Measurements from ENCODE around the gene FIBP. TPM values are rescaled to one million over a fixed set of nuclear protein-coding genes. Genes with fewer than 3 reads are reported as not detected.

Gene FIBP
- total RNA-seq, 1 donor from 2014 or later: 115 TPM

GRCh38 chr11:65921876-65922275, 33.6 kb upstream of the FIBP start:
- DNase-seq: no peak
- H3K9me3 Mint-ChIP-seq (ENCODE audit: unreplicated experiment): peaks cover 5% of the 10 kb centered on the region
- no peak for TF ChIP-seq CTCF (IDR thresholded peaks at IDR 0.05; ENCODE audit: partially characterized antibody, unreplicated experiment)
- H3K27ac Mint-ChIP-seq (ENCODE audit: unreplicated experiment): no peak overlapping the region
- no peaks in the 10 kb centered on the region for H3K36me3 Mint-ChIP-seq (ENCODE audit: unreplicated experiment)
- H3K4me3 Mint-ChIP-seq (ENCODE audit: unreplicated experiment): no peak overlapping the region
- peaks cover 4% of the 10 kb centered on the region for H3K27me3 Mint-ChIP-seq (ENCODE audit: unreplicated experiment)
- H3K4me1 Mint-ChIP-seq (ENCODE audit: low read depth, unreplicated experiment): no peaks in the 10 kb centered on the region

GRCh38 chr11:65921033-65921555, 32.8 kb upstream of the FIBP start:
- peaks cover 5% of the 10 kb centered on the region for H3K9me3 Mint-ChIP-seq (ENCODE audit: unreplicated experiment)
- TF ChIP-seq CTCF (IDR thresholded peaks at IDR 0.05; ENCODE audit: partially characterized antibody, unreplicated experiment): no peak
- no peaks in the 10 kb centered on the region for H3K36me3 Mint-ChIP-seq (ENCODE audit: unreplicated experiment)
- DNase-seq: no peak
- peaks cover 8% of the 10 kb centered on the region for H3K27me3 Mint-ChIP-seq (ENCODE audit: unreplicated experiment)
- H3K4me3 Mint-ChIP-seq (ENCODE audit: unreplicated experiment): no peak overlapping the region
- H3K4me1 Mint-ChIP-seq (ENCODE audit: low read depth, unreplicated experiment): no peaks in the 10 kb centered on the region
- H3K27ac Mint-ChIP-seq (ENCODE audit: unreplicated experiment): no peak overlapping the region

DNA sequence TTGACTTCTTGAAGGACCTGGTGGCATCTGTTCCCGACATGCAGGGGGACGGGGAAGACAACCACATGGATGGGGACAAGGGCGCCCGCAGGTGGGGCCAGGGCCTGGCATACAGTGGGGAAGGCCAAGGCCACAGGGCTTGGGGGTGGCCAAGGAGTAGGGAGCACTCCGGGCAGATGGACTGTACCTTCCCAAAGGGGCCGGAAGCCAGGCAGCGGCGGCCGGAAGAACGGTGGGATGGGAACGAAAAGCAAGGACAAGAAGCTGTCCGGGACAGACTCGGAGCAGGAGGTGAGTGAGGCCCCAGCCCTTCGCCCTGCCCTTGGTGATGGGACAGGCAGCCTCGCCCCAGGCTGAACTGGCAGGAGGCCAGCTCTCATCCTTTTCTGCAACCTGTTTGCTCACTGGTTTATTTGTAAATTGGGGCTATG, 32.1 kb upstream of the FIBP start:
- Mint-ChIP-seq H3K9me3 (ENCODE audit: unreplicated experiment) (peaks cover 6% of the 10 kb centered on the region), H3K27me3 (ENCODE audit: unreplicated experiment) (peaks cover 8% of the 10 kb centered on the region), H3K4me3 (ENCODE audit: unreplicated experiment) (peak overlapping the region; percentile 65), H3K27ac (ENCODE audit: unreplicated experiment) (no peak overlapping the region), H3K36me3 (ENCODE audit: unreplicated experiment) (no peaks in the 10 kb centered on the region), H3K4me1 (ENCODE audit: low read depth, unreplicated experiment) (peaks cover under 1% of the 10 kb centered on the region)
- TF ChIP-seq CTCF (IDR thresholded peaks at IDR 0.05; ENCODE audit: partially characterized antibody, unreplicated experiment): no peak
- DNase-seq: no peak

DNA sequence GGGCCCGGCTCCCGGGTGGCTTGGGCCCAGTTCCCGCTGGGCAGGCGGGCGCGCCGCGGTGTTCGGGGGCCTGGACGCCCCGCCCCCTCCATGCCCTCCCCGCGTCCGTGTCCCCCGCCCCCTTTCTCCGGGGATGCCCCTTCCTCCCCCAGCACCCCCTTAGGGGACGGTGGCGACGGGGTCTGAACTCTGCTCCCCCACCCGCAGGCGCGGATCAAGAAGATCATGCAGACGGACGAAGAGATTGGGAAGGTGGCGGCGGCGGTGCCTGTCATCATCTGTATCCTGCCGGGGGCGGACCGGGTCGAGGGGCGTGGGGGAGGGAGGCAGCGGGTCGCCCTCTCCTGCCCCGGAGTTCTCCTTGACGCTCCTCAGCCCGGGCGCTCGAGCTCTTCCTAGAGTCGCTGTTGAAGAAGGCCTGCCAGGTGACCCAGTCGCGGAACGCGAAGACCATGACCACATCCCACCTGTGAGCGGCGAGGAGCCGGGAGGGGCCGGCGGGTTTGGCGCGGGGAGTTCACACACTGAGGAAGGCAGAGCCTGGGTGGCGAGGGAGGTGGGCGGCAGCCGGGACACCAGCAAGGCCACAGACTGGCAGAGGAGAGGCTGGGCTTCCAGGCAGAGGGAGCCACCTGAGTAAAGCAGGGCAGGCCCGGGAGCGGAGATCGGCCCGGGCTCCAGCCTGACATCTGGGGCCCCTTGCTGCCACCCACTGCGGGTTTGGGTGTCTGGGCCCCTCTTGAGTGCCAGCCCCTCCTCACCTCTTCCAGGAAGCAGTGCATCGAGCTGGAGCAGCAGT, 31.5 kb upstream of the FIBP start:
- peaks cover 12% of the 10 kb centered on the region for H3K27me3 Mint-ChIP-seq (ENCODE audit: unreplicated experiment)
- DNase-seq: peak; percentile 51
- peaks cover 12% of the 10 kb centered on the region for H3K9me3 Mint-ChIP-seq (ENCODE audit: unreplicated experiment)
- H3K4me3 Mint-ChIP-seq (ENCODE audit: unreplicated experiment): peak overlapping the region; percentile 87
- no peak for TF ChIP-seq CTCF (IDR thresholded peaks at IDR 0.05; ENCODE audit: partially characterized antibody, unreplicated experiment)
- peaks cover 7% of the 10 kb centered on the region for H3K4me1 Mint-ChIP-seq (ENCODE audit: low read depth, unreplicated experiment)
- H3K36me3 Mint-ChIP-seq (ENCODE audit: unreplicated experiment): no peaks in the 10 kb centered on the region
- H3K27ac Mint-ChIP-seq (ENCODE audit: unreplicated experiment): no peak overlapping the region

DNA sequence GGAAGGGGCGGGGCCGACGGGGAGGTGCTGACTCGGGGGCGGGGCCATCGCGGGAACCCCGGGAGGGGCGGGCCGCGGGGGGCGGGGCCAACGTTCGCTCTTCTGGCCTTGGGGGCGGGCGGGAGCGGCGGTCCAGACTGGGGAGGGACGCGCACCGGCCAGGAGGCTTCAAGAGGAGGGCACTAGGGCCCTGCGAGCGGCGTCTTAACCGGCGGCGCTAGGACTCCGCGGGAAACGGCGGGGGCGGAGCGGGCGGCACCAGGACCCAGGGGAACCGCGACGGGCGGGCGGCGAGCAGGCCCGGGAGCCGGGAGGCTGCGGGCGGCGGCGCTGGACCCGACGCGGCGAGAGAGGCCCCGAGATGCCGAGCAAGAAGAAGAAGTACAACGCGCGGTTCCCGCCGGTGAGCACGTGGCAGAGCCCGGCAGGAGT, 30.9 kb upstream of the FIBP start, which contains the start of gene DRAP1:
TSS of gene DRAP1 (plus strand) at position 286 of the 432 bp plus-strand sequence. CDS start at position 362, 76 bp downstream.
- Mint-ChIP-seq H3K27me3 (ENCODE audit: unreplicated experiment) (peaks cover 17% of the 10 kb centered on the region), H3K4me3 (ENCODE audit: unreplicated experiment) (peak within 1 kb of the TSS; percentile 87), H3K4me1 (ENCODE audit: low read depth, unreplicated experiment) (peaks cover 10% of the 10 kb centered on the region), H3K27ac (ENCODE audit: unreplicated experiment) (peak within 1 kb of the TSS; percentile 43), H3K9me3 (ENCODE audit: unreplicated experiment) (peaks cover 14% of the 10 kb centered on the region), H3K36me3 (ENCODE audit: unreplicated experiment) (no peaks in the 10 kb centered on the region)
- peak; percentile 99 for DNase-seq
- TF ChIP-seq CTCF (IDR thresholded peaks at IDR 0.05; ENCODE audit: partially characterized antibody, unreplicated experiment): no peak

All from glutamatergic neuron (in vitro differentiated cells).